ENCODE measurements around the gene GNAO1.

The GNAO1 gene

GRCh38 chr16:56360117-56361008 lies 169.1 kb downstream of the GNAO1 start:
- DNase-seq (ENCODE audit: extremely low spot score) = no peak
- ChIA-PET POLR2A (no interaction called here), CTCF (no interaction called here)
- TF ChIP-seq FOXA1 (IDR thresholded peaks at IDR 0.05) (no peak), ELF4 (IDR thresholded peaks at IDR 0.05) (no peak), PKNOX1 (IDR thresholded peaks at IDR 0.05) (no peak), CTBP1 (IDR thresholded peaks at IDR 0.05; ENCODE audit: borderline replicate concordance) (no peak), FOXK2 (IDR thresholded peaks at IDR 0.05) (no peak), L3MBTL2 (conservative IDR thresholded peaks at IDR 0.05) (no peak), HDGF (IDR thresholded peaks at IDR 0.05; ENCODE audit: borderline replicate concordance) (no peak), SUZ12 (IDR thresholded peaks at IDR 0.05) (no peak), ZNF384 (IDR thresholded peaks at IDR 0.05) (no peak), LEF1 (IDR thresholded peaks at IDR 0.05; ENCODE audit: borderline replicate concordance) (no peak), SP1 (IDR thresholded peaks at IDR 0.05) (no peak), TARDBP (IDR thresholded peaks at IDR 0.05) (no peak), NFRKB (IDR thresholded peaks at IDR 0.05) (no peak), BHLHE40 (IDR thresholded peaks at IDR 0.05; ENCODE audit: borderline replicate concordance) (no peak), ARNT (IDR thresholded peaks at IDR 0.05) (no peak), FOXM1 (IDR thresholded peaks at IDR 0.05; ENCODE audit: borderline replicate concordance) (no peak)

- TF ChIP-seq HDGF (IDR thresholded peaks at IDR 0.05; ENCODE audit: borderline replicate concordance) (no peak), LEF1 (IDR thresholded peaks at IDR 0.05; ENCODE audit: borderline replicate concordance) (no peak), BHLHE40 (IDR thresholded peaks at IDR 0.05; ENCODE audit: borderline replicate concordance) (no peak), ELF4 (IDR thresholded peaks at IDR 0.05) (no peak), ARNT (IDR thresholded peaks at IDR 0.05) (no peak), FOXK2 (IDR thresholded peaks at IDR 0.05) (no peak), FOXA1 (IDR thresholded peaks at IDR 0.05) (no peak), CTBP1 (IDR thresholded peaks at IDR 0.05; ENCODE audit: borderline replicate concordance) (no peak), TARDBP (IDR thresholded peaks at IDR 0.05) (no peak), FOXM1 (IDR thresholded peaks at IDR 0.05; ENCODE audit: borderline replicate concordance) (no peak), ZNF384 (IDR thresholded peaks at IDR 0.05) (no peak), NFRKB (IDR thresholded peaks at IDR 0.05) (no peak), SP1 (IDR thresholded peaks at IDR 0.05) (no peak), SUZ12 (IDR thresholded peaks at IDR 0.05) (no peak), L3MBTL2 (conservative IDR thresholded peaks at IDR 0.05) (no peak), PKNOX1 (IDR thresholded peaks at IDR 0.05) (no peak)
- CTCF ChIA-PET = interaction anchor here (0.7 kb wide), 1 partner anchor 237 kb away, joined by 3 read pairs; no protein-coding TSS in a partner anchor
- POLR2A ChIA-PET = no interaction called here
- DNase-seq (ENCODE audit: extremely low spot score) = no peak
Observed at GRCh38 chr16:56362057-56362655, 170.9 kb downstream of the GNAO1 start.

GRCh38 chr16:56362706-56363105 lies 171.4 kb downstream of the GNAO1 start:
- POLR2A ChIA-PET = no interaction called here
- CTCF ChIA-PET = no interaction called here
- TF ChIP-seq CTBP1 (IDR thresholded peaks at IDR 0.05; ENCODE audit: borderline replicate concordance) = no peak
- TF ChIP-seq SUZ12 (IDR thresholded peaks at IDR 0.05) = no peak
- TF ChIP-seq TARDBP (IDR thresholded peaks at IDR 0.05) = no peak

GRCh38 chr16:56363181-56363716 lies 172.0 kb downstream of the GNAO1 start:
- TF ChIP-seq FOXA1 (IDR thresholded peaks at IDR 0.05) (no peak), BHLHE40 (IDR thresholded peaks at IDR 0.05; ENCODE audit: borderline replicate concordance) (no peak), FOXM1 (IDR thresholded peaks at IDR 0.05; ENCODE audit: borderline replicate concordance) (no peak)
- ChIA-PET CTCF (no interaction called here), POLR2A (no interaction called here)
- DNase-seq (ENCODE audit: extremely low spot score) = no peak

More at GRCh38 chr16:56362706-56363105, 171.4 kb downstream of the GNAO1 start:
- DNase-seq (ENCODE audit: extremely low spot score) = no peak

GRCh38 chr16:56363781-56364565 lies 172.7 kb downstream of the GNAO1 start:
- POLR2A ChIA-PET = no interaction called here
- DNase-seq (ENCODE audit: extremely low spot score) = no peak
- TF ChIP-seq L3MBTL2 (conservative IDR thresholded peaks at IDR 0.05) (no peak), PKNOX1 (IDR thresholded peaks at IDR 0.05) (no peak), CTBP1 (IDR thresholded peaks at IDR 0.05; ENCODE audit: borderline replicate concordance) (no peak), LEF1 (IDR thresholded peaks at IDR 0.05; ENCODE audit: borderline replicate concordance) (no peak), SP1 (IDR thresholded peaks at IDR 0.05) (no peak), FOXM1 (IDR thresholded peaks at IDR 0.05; ENCODE audit: borderline replicate concordance) (no peak), ARNT (IDR thresholded peaks at IDR 0.05) (no peak), NFRKB (IDR thresholded peaks at IDR 0.05) (no peak), FOXK2 (IDR thresholded peaks at IDR 0.05) (no peak)
- CTCF ChIA-PET = interaction anchor here (0.5 kb wide), 1 partner anchor 115 kb away, joined by 3 read pairs; no protein-coding TSS in a partner anchor
